ENCODE data around the gene EEF1A1.

EEF1A1 gene

DNA sequence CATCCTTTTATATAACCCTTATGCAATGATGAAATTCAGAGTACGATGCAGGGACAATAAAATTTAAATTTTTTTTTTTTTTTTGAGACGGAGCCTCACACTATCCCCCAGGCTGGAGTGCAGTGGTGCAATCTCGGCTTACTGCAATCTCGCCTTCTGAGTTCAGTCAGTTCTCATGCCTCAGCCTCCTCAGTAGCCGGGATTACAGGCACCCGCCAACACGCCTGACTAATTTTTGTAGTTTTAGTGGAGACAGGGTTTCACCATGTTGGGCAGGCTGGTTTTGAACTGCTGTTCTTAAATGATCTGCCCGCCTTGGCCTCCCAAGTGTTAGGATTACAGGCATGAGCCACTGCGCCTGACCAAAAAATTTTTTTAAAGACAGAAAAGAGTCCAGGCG lies 44.1 kb downstream of the EEF1A1 start:
- Histone ChIP-seq H3K27me3 (ENCODE audit: insufficient read depth, low read depth) (no peaks in the 10 kb centered on the region), H3K9ac (no peak overlapping the region), H3K4me1 (ENCODE audit: low read depth, poor library complexity, severe bottlenecking) (peaks cover 21% of the 10 kb centered on the region), H3K27ac (no peak overlapping the region), H3K4me3 (IDR thresholded peaks at IDR 0.05; ENCODE audit: insufficient read depth, low read depth, low read length) (no peak overlapping the region), H2AFZ (ENCODE audit: low read depth) (no peak overlapping the region), H3K4me2 (no peak overlapping the region), H4K20me1 (ENCODE audit: insufficient read depth) (no peaks in the 10 kb centered on the region), H3K36me3 (ENCODE audit: insufficient read depth) (peaks cover 10% of the 10 kb centered on the region; the same call in 1 of the 2 replicates), H3K79me2 (ENCODE audit: insufficient read depth, low read depth) (no peaks in the 10 kb centered on the region)
- TF ChIP-seq, protein P1, sequence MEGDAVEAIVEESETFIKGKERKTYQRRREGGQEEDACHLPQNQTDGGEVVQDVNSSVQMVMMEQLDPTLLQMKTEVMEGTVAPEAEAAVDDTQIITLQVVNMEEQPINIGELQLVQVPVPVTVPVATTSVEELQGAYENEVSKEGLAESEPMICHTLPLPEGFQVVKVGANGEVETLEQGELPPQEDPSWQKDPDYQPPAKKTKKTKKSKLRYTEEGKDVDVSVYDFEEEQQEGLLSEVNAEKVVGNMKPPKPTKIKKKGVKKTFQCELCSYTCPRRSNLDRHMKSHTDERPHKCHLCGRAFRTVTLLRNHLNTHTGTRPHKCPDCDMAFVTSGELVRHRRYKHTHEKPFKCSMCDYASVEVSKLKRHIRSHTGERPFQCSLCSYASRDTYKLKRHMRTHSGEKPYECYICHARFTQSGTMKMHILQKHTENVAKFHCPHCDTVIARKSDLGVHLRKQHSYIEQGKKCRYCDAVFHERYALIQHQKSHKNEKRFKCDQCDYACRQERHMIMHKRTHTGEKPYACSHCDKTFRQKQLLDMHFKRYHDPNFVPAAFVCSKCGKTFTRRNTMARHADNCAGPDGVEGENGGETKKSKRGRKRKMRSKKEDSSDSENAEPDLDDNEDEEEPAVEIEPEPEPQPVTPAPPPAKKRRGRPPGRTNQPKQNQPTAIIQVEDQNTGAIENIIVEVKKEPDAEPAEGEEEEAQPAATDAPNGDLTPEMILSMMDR (conservative IDR thresholded peaks at IDR 0.05; ENCODE audit: low read depth, low read length), result no peak

DNA sequence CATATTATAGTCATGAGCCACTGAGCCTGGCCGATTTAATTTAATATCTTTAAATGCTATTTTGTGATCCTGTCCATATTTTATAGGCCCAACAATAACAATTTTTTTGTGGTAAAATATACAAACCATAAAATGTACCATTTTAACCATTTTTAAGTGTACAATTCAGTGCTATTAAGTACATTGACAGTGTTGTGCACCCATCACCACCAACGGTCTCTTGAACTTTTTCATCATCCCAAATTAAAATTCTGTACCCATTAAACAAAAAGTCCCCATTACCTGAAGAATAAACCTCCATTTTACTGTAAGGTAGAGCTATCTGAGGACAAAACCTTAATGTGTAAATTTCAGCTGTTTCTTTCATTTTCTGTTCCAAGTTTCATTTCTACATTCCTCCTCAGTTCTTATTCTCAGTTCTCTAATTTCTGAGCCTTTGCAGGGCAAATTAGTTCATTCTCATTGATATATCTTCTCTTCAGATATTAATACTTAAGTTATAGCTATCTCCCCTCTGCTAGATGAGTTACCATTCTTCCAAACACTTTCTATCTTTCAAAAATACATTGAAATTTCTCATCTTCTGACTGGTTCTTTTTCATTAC lies 49.0 kb downstream of the EEF1A1 start:
- Histone ChIP-seq H3K79me2 (ENCODE audit: insufficient read depth, low read depth) (peaks cover 13% of the 10 kb centered on the region), H3K4me1 (ENCODE audit: low read depth, poor library complexity, severe bottlenecking) (peaks cover 60% of the 10 kb centered on the region), H3K27me3 (ENCODE audit: insufficient read depth, low read depth) (no peaks in the 10 kb centered on the region), H3K27ac (peak overlapping the region; percentile 85), H4K20me1 (ENCODE audit: insufficient read depth) (no peaks in the 10 kb centered on the region), H3K9ac (peak overlapping the region; percentile 44; the same call in 1 of the 2 replicates), H3K4me3 (IDR thresholded peaks at IDR 0.05; ENCODE audit: insufficient read depth, low read depth, low read length) (no peak overlapping the region), H3K4me2 (peak overlapping the region; percentile 91), H3K36me3 (ENCODE audit: insufficient read depth) (peaks cover 9% of the 10 kb centered on the region; the same call in 1 of the 2 replicates), H2AFZ (ENCODE audit: low read depth) (no peak overlapping the region)
- TF ChIP-seq, protein P1 (conservative IDR thresholded peaks at IDR 0.05; ENCODE audit: low read depth, low read length), result no peak
